OCI-LY7 (cell line): ENCODE results near the gene RALGAPA2.

ENCODE experiments used
- EZH2phosphoT487 ChIP-seq: fragments of 200-600 bp; sonication (generic); IDR thresholded peaks from 2 replicates; pipeline ENCODE4 v1.6.1; 2018; ENCODE audit warnings: low read depth, borderline replicate concordance, mild to moderate bottlenecking, mixed run types, antibody characterized with exemption, low read length, moderate library complexity, mixed read lengths
- TF ChIP-seq, protein P1 (sequence below): fragments of 200-600 bp; sonication (generic); conservative IDR thresholded peaks from 2 replicates; pipeline ENCODE4 v1.5.1; 2014; ENCODE audit warnings: mild to moderate bottlenecking, antibody characterized with exemption, low read length, moderate library complexity, mixed read lengths

DNA sequence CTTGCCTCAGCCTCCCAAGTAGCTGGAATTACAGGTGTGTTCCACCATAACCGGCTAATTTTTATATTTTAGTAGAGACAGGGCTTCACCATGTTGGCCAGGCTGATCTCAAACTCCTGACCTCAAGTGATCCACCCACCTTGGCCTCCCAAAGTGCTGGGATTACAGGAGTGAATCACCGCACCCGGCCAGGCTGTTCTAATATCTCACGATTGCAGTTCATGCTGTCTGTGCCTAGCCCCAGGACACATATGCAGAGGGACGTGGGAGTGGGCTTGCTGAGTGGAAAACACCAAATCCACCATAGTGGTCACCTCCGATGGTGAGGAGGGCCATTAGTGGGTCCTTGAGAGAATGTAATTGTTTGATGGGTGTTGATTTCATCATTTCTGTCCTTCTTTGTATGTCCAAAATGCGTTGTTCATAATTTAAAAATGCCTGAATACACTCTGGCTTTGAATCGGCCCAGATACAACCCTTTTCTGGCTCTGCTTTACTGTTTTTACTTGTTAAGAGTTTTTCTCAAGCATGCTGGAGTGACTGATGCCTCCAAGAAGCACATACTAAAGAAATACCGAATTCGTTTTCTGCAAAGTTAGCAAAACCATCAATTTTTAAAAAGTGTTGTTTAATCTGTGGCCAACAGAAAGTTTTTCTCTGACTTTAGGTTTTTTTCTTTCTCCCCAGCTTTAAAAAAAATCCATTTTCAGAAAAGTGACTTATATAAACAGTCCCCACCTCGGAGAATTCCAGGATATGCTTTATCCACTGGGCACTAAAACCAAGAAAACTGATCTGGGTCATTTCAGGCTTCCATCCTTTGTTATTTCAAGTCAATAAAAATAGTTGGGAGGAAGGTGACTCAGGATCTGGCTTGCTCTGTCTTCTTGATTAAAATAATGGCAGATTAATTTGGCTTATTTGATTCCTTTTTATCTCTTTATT lies 18.8 kb upstream of the RALGAPA2 start:
- TF ChIP-seq, protein P1, sequence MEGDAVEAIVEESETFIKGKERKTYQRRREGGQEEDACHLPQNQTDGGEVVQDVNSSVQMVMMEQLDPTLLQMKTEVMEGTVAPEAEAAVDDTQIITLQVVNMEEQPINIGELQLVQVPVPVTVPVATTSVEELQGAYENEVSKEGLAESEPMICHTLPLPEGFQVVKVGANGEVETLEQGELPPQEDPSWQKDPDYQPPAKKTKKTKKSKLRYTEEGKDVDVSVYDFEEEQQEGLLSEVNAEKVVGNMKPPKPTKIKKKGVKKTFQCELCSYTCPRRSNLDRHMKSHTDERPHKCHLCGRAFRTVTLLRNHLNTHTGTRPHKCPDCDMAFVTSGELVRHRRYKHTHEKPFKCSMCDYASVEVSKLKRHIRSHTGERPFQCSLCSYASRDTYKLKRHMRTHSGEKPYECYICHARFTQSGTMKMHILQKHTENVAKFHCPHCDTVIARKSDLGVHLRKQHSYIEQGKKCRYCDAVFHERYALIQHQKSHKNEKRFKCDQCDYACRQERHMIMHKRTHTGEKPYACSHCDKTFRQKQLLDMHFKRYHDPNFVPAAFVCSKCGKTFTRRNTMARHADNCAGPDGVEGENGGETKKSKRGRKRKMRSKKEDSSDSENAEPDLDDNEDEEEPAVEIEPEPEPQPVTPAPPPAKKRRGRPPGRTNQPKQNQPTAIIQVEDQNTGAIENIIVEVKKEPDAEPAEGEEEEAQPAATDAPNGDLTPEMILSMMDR = no peak
- no peak for TF ChIP-seq EZH2phosphoT487
